K562 (cell line): Measurements from ENCODE around the gene PILRA. TPM values are rescaled to one million over a fixed set of nuclear protein-coding genes. Genes with fewer than 3 reads are reported as not detected.

ENCODE experiments used
- ATAC-seq: fragments of 200-7000 bp; cut with Tn5 transposase; 3 replicates; pipeline ENCODE4 v1.9.1; 2020; ENCODE audit warnings: moderate library complexity
- BruUV-seq: library from RNA; stranded (reverse); fragments of 400-500 nt; replicated peaks from 2 replicates; lab custom pipeline; 2021; lab: Mats Ljungman, UMichigan
- CTCF ChIA-PET: fragments of 300-600 bp; formaldehyde crosslinking; extraction: SDS; loops from one replicate; lab custom pipeline; 2021; ENCODE audit warnings: low intra/inter-chr PET ratio; lab: Yijun Ruan, JAX
- POLR2A ChIA-PET: fragments of 300-600, 350-650 bp; sonication (Branson Sonifier 250); formaldehyde crosslinking; extraction: SDS; loops from one replicate; lab custom pipeline; 2021; ENCODE audit warnings: antibody characterized with exemption, inconsistent platforms; lab: Yijun Ruan, JAX
- DNase-seq, 4 experiments: peaks; one replicate each; pipeline versions ENCODE4 v3.0.0 to v3.0.0-alpha.2; 2011 to 2018; ENCODE audit warnings: low spot score in 3 of 4, mixed read lengths in 3 of 4; ENCODE audit errors: extremely low read depth in 1 of 4
- FAIRE-seq: peaks from 2 replicates; lab custom pipeline; 2011; peaks lifted over from hg19 to GRCh38; lab: Jason Lieb, UNC
- H2AFZ ChIP-seq: 2 replicates; pipeline ENCODE4 v1.6.0; 2011; ENCODE audit warnings: low read depth, low read length, control low read depth, inconsistent platforms
- H3K27ac ChIP-seq: fragments of 200-600 bp; 3 replicates; pipeline ENCODE4 v1.8.0; 2011; ENCODE audit warnings: low read depth, mild to moderate bottlenecking, control low read depth, inconsistent platforms, low read length, moderate library complexity, mixed read lengths; ENCODE audit errors: extremely low read depth
- H3K27me3 ChIP-seq, 2 experiments: fragments of 300-600 bp in 1 of 2; 2 replicates in 1 of 2; 3 replicates in 1 of 2; pipeline versions ENCODE4 v1.6.0 to v1.8.0; 2011; ENCODE audit warnings: inconsistent platforms in 2 of 2, low read length in 2 of 2, mild to moderate bottlenecking in 1 of 2, mixed read lengths in 1 of 2, moderate library complexity in 1 of 2; ENCODE audit not compliant: control insufficient read depth in 2 of 2, insufficient read depth in 2 of 2
- H3K36me3 ChIP-seq: fragments of 300-600 bp; 3 replicates; pipeline ENCODE4 v1.8.0; 2011; ENCODE audit warnings: mild to moderate bottlenecking, low read length, inconsistent platforms; ENCODE audit not compliant: control insufficient read depth, insufficient read depth
- H3K4me1 ChIP-seq, 2 experiments: fragments of 200-600 bp in 1 of 2; replicated peaks in 1 of 2; 2 replicates in 1 of 2; 3 replicates in 1 of 2; pipeline versions ENCODE4 v1.5.1 to v1.8.0; 2011; ENCODE audit warnings: inconsistent platforms in 2 of 2, low read length in 2 of 2, mild to moderate bottlenecking in 1 of 2, mixed read lengths in 1 of 2, moderate library complexity in 1 of 2; ENCODE audit not compliant: control insufficient read depth in 2 of 2, insufficient read depth in 2 of 2
- H3K4me2 ChIP-seq: 2 replicates; pipeline ENCODE4 v1.6.1; 2011; ENCODE audit warnings: low read length, control low read depth, inconsistent platforms, mixed read lengths; ENCODE audit not compliant: insufficient read depth
- H3K4me3 ChIP-seq: fragments of 200-600 bp; sonication (generic), shearing (Covaris generic); 2 replicates; pipeline ENCODE4 v1.5.1; 2016; ENCODE audit warnings: control low read depth, inconsistent platforms
- H3K79me2 ChIP-seq: fragments of 200-600 bp; 3 replicates; pipeline ENCODE4 v1.8.0; 2011; ENCODE audit warnings: low read length, inconsistent platforms; ENCODE audit not compliant: control insufficient read depth, insufficient read depth
- H3K9ac ChIP-seq, 2 experiments: 2 replicates each; pipeline versions ENCODE4 v1.6.0 to v1.6.1; 2011; ENCODE audit warnings: low read depth in 2 of 2, low read length in 2 of 2, control low read depth in 1 of 2, inconsistent platforms in 1 of 2, mild to moderate bottlenecking in 1 of 2, mixed read lengths in 1 of 2; ENCODE audit not compliant: insufficient read depth in 1 of 2
- H3K9me1 ChIP-seq: one replicate; pipeline ENCODE4 v1.6.0; 2011; ENCODE audit warnings: inconsistent platforms, mild to moderate bottlenecking, low read length, moderate library complexity; ENCODE audit not compliant: control insufficient read depth, insufficient read depth
- H3K9me3 ChIP-seq: replicated peaks from 2 replicates; pipeline ENCODE4 v1.5.1; 2011; ENCODE audit warnings: low read depth, low read length, inconsistent platforms; ENCODE audit not compliant: control insufficient read depth, insufficient read depth
- H4K20me1 ChIP-seq: replicated peaks from 2 replicates; pipeline ENCODE4 v1.6.1; 2011; ENCODE audit warnings: low read length, inconsistent platforms, mixed read lengths; ENCODE audit not compliant: control insufficient read depth, insufficient read depth
- DEAF1 ChIP-seq: fragments of 450-650 bp; formaldehyde crosslinking; IDR thresholded peaks from 2 replicates; pipeline ENCODE4 v1.4.0; 2020; ENCODE audit warnings: mild to moderate bottlenecking, moderate library complexity
- EGR1 ChIP-seq: fragments of 450-650 bp; conservative IDR thresholded peaks from 2 replicates; pipeline ENCODE4 v1.6.1; 2017; ENCODE audit warnings: mild to moderate bottlenecking
- HMGN3 ChIP-seq: IDR thresholded peaks from 2 replicates; pipeline ENCODE4 v1.6.1; 2011; ENCODE audit warnings: borderline replicate concordance, low read depth, mild to moderate bottlenecking, mixed read lengths, low read length; ENCODE audit not compliant: insufficient read length; ENCODE audit errors: extremely low read depth
- MAFF ChIP-seq: IDR thresholded peaks from 2 replicates; pipeline ENCODE4 v1.6.1; 2012; ENCODE audit warnings: low read length, improper control_type of control experiment
- MNT ChIP-seq, 2 experiments: fragments of 450-650 bp; conservative IDR thresholded peaks; 2 replicates each; pipeline ENCODE4 v1.6.1; 2017; ENCODE audit warnings: mild to moderate bottlenecking in 2 of 2, moderate library complexity in 2 of 2
- MYC ChIP-seq, 2 experiments: fragments of 250-450 bp in 1 of 2; sonication (Bioruptor Pico) in 1 of 2; IDR thresholded peaks; 2 replicates each; pipeline versions ENCODE4 v1.5.1 to v1.6.1; 2012 to 2021; ENCODE audit warnings: low read depth in 2 of 2, borderline replicate concordance in 1 of 2, improper control_type of control experiment in 1 of 2, low read length in 1 of 2, mild to moderate bottlenecking in 1 of 2, moderate library complexity in 1 of 2
- NCOA2 ChIP-seq, 2 experiments: fragments of 450-650 bp; IDR thresholded peaks; 2 replicates each; pipeline ENCODE4 v1.6.1; 2018; ENCODE audit warnings: mild to moderate bottlenecking in 2 of 2, moderate library complexity in 1 of 2; ENCODE audit not compliant: partially characterized antibody in 2 of 2
- PREB ChIP-seq: sonication (generic); formaldehyde crosslinking; IDR thresholded peaks from 2 replicates; pipeline ENCODE4 v1.8.1; 2023; ENCODE audit warnings: mild to moderate bottlenecking, missing genetic modification reagents
- RCOR1 ChIP-seq, 2 experiments: IDR thresholded peaks; 2 replicates each; pipeline ENCODE4 v1.6.1; 2012; ENCODE audit warnings: low read depth in 2 of 2, low read length in 2 of 2, borderline replicate concordance in 1 of 2, improper control_type of control experiment in 1 of 2
- TEAD4 ChIP-seq, 2 experiments: sonication (generic) in 1 of 2; formaldehyde crosslinking in 1 of 2; IDR thresholded peaks; 2 replicates each; pipeline versions ENCODE4 v1.6.1 to v1.8.0; 2012 to 2022; ENCODE audit warnings: borderline replicate concordance in 1 of 2, inconsistent platforms in 1 of 2, low read length in 1 of 2, mild to moderate bottlenecking in 1 of 2, missing genetic modification reagents in 1 of 2
- TFAP4 ChIP-seq: sonication (generic); formaldehyde crosslinking; IDR thresholded peaks from 2 replicates; pipeline ENCODE4 v1.8.0; 2022; ENCODE audit warnings: missing genetic modification reagents, mild to moderate bottlenecking, moderate library complexity, borderline replicate concordance
- ZC3H11A ChIP-seq: IDR thresholded peaks from 2 replicates; pipeline ENCODE4 v1.6.1; 2012; ENCODE audit warnings: low read depth, low read length, improper control_type of control experiment
- ZNF124 ChIP-seq: sonication (generic); formaldehyde crosslinking; IDR thresholded peaks from 2 replicates; pipeline ENCODE4 v1.8.1; 2022; ENCODE audit warnings: missing genetic modification reagents
- WGBS: fragments of 100-300 bp; shearing (Covaris generic); methylation state at CpG from one replicate; pipeline ENCODE4 v1.1.6; 2016; ENCODE audit warnings: low coverage, mixed read lengths; ENCODE audit not compliant: insufficient coverage; ENCODE audit errors: missing lambda C conversion rate; 5-methylcytosine and 5-hydroxymethylcytosine counted together
- in situ Hi-C: fragments of 300-500 bp; cut with MboI; formaldehyde crosslinking; loops from 4 replicates; pipeline ENCODE4 v1.15.0; 2018; ENCODE audit warnings: inconsistent platforms, mixed read lengths
- intact Hi-C: fragments of 100-400 bp; cut with micrococcal nuclease; formaldehyde crosslinking; loops from 2 replicates; pipeline ENCODE4 v1.14.2; 2022
- polyA plus RNA-seq, 8 experiments: library from polyadenylated mRNA; depleted of rRNA in 4 of 8; stranded (reverse) in 5 of 8; unstranded in 3 of 8; fragments of >200 nt; fragmentation: Nextera tagmentation in 2 of 8; fragmentation: Illumina TruSeq in 1 of 8; extraction: Ambion mirVana in 2 of 8; extraction: Trizol in 1 of 8; gene quantifications; 2 replicates each; pipeline versions ENCODE4 v1.2.1 to v1.2.3, GENCODE V29; 2011 to 2014; ENCODE audit warnings: inconsistent platforms in 1 of 8, missing spikeins in 1 of 8
- total RNA-seq, 7 experiments: library from RNA; depleted of rRNA in 6 of 7; stranded (reverse); fragments of >200 nt in 6 of 7; fragmentation: Illumina TruSeq in 2 of 7; extraction: Trizol in 2 of 7; gene quantifications; 2 replicates each; pipeline versions ENCODE4 v1.2.1 to v1.2.3, GENCODE V29; 2011 to 2021; ENCODE audit warnings: low replicate concordance in 1 of 7

The PILRA gene
- total and polyA plus RNA-seq, 9 of the 15 experiments (the other 6 are each of a cell fraction or from before 2014, with no cell fraction given): 0.13 to 1.8 (median 0.62) TPM

GRCh38 chr7:100400656-100401055, 27.4 kb downstream of the PILRA start:
- 20% methylated on average over 11 of the region's 11 CpGs for WGBS
- no peaks in the 10 kb centered on the region for H3K9me1 ChIP-seq
- no peaks in the 10 kb centered on the region for H3K9me3 ChIP-seq
- ATAC-seq (peak; percentile 99), DNase-seq (peak; percentile 61 to 85 (median 74)), FAIRE-seq (peak; percentile 84)
- peaks cover 0 to 14% of the 10 kb centered on the region in 2 experiments; a peak in 2 of 5 replicates for H3K4me1 ChIP-seq
- H3K36me3 ChIP-seq: no peaks in the 10 kb centered on the region
- H3K79me2 ChIP-seq: no peaks in the 10 kb centered on the region
- H3K4me3 ChIP-seq: no peak overlapping the region
- intact Hi-C loops: loop anchor here (1.0 to 10.0 kb wide), 4 partner anchors 50 to 324 kb away; partner anchors contain the start of genes EPO and NYAP1
- H3K9ac ChIP-seq: peak overlapping the region in 1 of 2 experiments; percentile 63; a peak in 1 of 4 replicates
- H4K20me1 ChIP-seq: no peaks in the 10 kb centered on the region
- H3K4me2 ChIP-seq: no peak overlapping the region
- ChIA-PET POLR2A (interaction anchor here (0.9 to 2.3 kb wide), 6 partner anchors 11 to 50 kb away, joined by 3 to 9 read pairs (median 4); partner anchors contain the start of gene MEPCE), CTCF (interaction anchor here (0.6 to 3.5 kb wide), 8 partner anchors 8 to 428 kb away, joined by 3 to 23 read pairs (median 4); partner anchors contain the start of genes NYAP1 and TSC22D4)
- H3K27me3 ChIP-seq: peaks cover 2 to 9% of the 10 kb centered on the region in 2 experiments; a peak in 4 of 5 replicates
- H2AFZ ChIP-seq: 0 out of 2 replicates have a peak overlapping the region, but pooled peaks have one; percentile 21
- BruUV-seq: no TSS peak
- in situ Hi-C loops: no loop called here
- H3K27ac ChIP-seq: no peak overlapping the region
- TF ChIP-seq MYC (IDR thresholded peaks at IDR 0.05; ENCODE audit: low read depth, low read length): peak; percentile 42; the same call in 1 of the 2 replicates
- TF ChIP-seq MYC (CRISPR knock-in tag; IDR thresholded peaks at IDR 0.05; ENCODE audit: borderline replicate concordance, low read depth): no peak
- no peak for TF ChIP-seq ZNF124
- no peak for TF ChIP-seq ZC3H11A
- TF ChIP-seq MAFF: no peak
- no peak for TF ChIP-seq MNT (conservative IDR thresholded peaks at IDR 0.05)
- TF ChIP-seq NCOA2 (IDR thresholded peaks at IDR 0.05; ENCODE audit: partially characterized antibody in 2 of 2): no peak
- TF ChIP-seq TFAP4: peak; percentile 45; the same call in 1 of the 2 replicates
- no peak for TF ChIP-seq TEAD4 (IDR thresholded peaks at IDR 0.05; ENCODE audit: low read length)
- no peak for TF ChIP-seq TEAD4 (CRISPR knock-in tag; IDR thresholded peaks at IDR 0.05; ENCODE audit: borderline replicate concordance)
- TF ChIP-seq EGR1: no peak
- TF ChIP-seq DEAF1 (CRISPR knock-in tag): peak; percentile 56
- peak in 1 of 2 experiments; percentile 11; a peak in 1 of 4 replicates for TF ChIP-seq RCOR1 (IDR thresholded peaks at IDR 0.05; ENCODE audit: borderline replicate concordance in 1 of 2, low read depth in 2 of 2, low read length in 2 of 2)
- peak; percentile 40; the same call in 1 of the 2 replicates for TF ChIP-seq PREB
- TF ChIP-seq HMGN3: no peak
